ENCODE results near the gene COG5. TPM values are rescaled to one million over a fixed set of nuclear protein-coding genes. Genes with fewer than 3 reads are reported as not detected.

The COG5 gene
- total and polyA plus RNA-seq, 9 of the 15 experiments (the other 6 are each of a cell fraction or from before 2014, with no cell fraction given), result 15.3 to 75.1 (median 56.4) TPM

DNA sequence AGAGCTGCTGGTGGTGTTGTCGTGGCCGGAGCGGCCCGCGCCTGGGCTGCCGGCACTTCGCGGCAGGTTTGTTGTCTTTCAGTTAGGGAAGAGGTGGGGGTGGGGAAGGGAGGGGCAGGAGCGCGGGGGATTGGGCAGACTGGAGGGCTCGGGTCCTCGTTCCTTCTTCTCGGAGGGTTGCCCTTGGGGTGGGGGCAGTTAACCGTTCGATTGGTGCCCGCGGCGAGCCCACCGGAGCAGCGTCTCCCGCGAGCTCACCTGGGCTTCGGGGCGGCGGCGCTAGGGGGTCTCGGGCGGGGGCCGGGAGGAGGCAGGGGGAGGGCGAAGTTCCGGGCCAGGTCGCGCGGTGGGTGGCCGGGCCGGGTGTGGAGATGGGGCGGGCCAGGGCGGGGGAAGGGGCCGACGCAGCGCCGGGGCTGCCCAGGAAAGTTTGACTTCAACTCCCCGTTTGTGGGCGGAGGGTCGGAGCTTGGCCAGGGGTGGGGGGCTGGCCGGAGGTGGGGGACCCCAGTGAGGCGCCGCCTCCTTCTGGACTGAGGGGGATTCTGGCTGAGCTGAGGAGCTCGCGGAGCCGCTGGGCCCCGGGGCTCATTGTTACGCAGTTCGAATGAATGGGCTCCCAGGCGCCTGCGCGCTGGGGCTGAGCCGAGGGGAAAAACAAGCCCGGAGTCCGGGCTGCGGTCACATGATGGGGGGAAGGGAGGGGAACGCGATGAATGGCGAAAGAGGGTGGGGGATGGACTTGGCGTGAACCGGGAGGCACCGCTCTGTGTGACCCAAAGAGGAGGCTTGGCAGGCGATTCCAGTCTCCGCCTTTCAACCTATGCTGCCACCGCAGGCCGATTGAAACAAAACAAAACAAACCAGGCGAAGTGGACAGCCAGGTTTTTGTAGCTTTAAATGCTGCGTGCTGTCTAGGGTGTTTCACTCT lies 394.3 kb downstream of the COG5 start (continued):
- TF ChIP-seq, protein P1, sequence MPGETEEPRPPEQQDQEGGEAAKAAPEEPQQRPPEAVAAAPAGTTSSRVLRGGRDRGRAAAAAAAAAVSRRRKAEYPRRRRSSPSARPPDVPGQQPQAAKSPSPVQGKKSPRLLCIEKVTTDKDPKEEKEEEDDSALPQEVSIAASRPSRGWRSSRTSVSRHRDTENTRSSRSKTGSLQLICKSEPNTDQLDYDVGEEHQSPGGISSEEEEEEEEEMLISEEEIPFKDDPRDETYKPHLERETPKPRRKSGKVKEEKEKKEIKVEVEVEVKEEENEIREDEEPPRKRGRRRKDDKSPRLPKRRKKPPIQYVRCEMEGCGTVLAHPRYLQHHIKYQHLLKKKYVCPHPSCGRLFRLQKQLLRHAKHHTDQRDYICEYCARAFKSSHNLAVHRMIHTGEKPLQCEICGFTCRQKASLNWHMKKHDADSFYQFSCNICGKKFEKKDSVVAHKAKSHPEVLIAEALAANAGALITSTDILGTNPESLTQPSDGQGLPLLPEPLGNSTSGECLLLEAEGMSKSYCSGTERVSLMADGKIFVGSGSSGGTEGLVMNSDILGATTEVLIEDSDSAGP (CRISPR knock-in tag; IDR thresholded peaks at IDR 0.05), result peak; percentile 84
- TF ChIP-seq ZNF584 (CRISPR knock-in tag; IDR thresholded peaks at IDR 0.05; ENCODE audit: low read depth), result 0 out of 2 replicates have a peak, but pooled peaks have one; percentile 4
- peak; percentile 74; the same call in 1 of the 2 replicates for TF ChIP-seq ZHX1 (conservative IDR thresholded peaks at IDR 0.05; ENCODE audit: low read length)
- TF ChIP-seq TAF9B (IDR thresholded peaks at IDR 0.05; ENCODE audit: partially characterized antibody), result peak; percentile 85
- TF ChIP-seq ZNF766 (CRISPR knock-in tag; conservative IDR thresholded peaks at IDR 0.05), result no peak
- TF ChIP-seq CHAMP1 (IDR thresholded peaks at IDR 0.05), result no peak
- no peak for TF ChIP-seq NR0B1 (IDR thresholded peaks at IDR 0.05; ENCODE audit: partially characterized antibody)
- no peak for TF ChIP-seq PPARD (CRISPR knock-in tag; IDR thresholded peaks at IDR 0.05)
- peak in 1 of 2 experiments; percentile 81; a peak in 1 of 4 replicates for TF ChIP-seq NONO (IDR thresholded peaks at IDR 0.05; ENCODE audit: low read depth in 2 of 2, low read length in 1 of 2)
- peak; percentile 73; the same call in 1 of the 2 replicates for TF ChIP-seq CC2D1A (IDR thresholded peaks at IDR 0.05)
- TF ChIP-seq, protein P2, sequence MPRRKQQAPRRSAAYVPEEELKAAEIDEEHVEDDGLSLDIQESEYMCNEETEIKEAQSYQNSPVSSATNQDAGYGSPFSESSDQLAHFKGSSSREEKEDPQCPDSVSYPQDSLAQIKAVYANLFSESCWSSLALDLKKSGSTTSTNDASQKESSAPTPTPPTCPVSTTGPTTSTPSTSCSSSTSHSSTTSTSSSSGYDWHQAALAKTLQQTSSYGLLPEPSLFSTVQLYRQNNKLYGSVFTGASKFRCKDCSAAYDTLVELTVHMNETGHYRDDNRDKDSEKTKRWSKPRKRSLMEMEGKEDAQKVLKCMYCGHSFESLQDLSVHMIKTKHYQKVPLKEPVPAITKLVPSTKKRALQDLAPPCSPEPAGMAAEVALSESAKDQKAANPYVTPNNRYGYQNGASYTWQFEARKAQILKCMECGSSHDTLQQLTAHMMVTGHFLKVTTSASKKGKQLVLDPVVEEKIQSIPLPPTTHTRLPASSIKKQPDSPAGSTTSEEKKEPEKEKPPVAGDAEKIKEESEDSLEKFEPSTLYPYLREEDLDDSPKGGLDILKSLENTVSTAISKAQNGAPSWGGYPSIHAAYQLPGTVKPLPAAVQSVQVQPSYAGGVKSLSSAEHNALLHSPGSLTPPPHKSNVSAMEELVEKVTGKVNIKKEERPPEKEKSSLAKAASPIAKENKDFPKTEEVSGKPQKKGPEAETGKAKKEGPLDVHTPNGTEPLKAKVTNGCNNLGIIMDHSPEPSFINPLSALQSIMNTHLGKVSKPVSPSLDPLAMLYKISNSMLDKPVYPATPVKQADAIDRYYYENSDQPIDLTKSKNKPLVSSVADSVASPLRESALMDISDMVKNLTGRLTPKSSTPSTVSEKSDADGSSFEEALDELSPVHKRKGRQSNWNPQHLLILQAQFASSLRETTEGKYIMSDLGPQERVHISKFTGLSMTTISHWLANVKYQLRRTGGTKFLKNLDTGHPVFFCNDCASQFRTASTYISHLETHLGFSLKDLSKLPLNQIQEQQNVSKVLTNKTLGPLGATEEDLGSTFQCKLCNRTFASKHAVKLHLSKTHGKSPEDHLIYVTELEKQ (CRISPR knock-in tag; IDR thresholded peaks at IDR 0.05), result no peak
